HepG2 (cell line): ENCODE measurements around the gene TRPV4. TPM values are rescaled to one million over a fixed set of nuclear protein-coding genes. Genes with fewer than 3 reads are reported as not detected.

Experiments
- ATAC-seq: fragments of 200-7000 bp; cut with Tn5 transposase; 3 replicates; pipeline ENCODE4 v1.9.1; 2020; ENCODE audit warnings: mild to moderate bottlenecking, moderate library complexity
- BruUV-seq: library from RNA; stranded (reverse); fragments of 400-500 nt; replicated peaks from 2 replicates; lab custom pipeline; 2021; lab: Mats Ljungman, UMichigan
- CTCF ChIA-PET: fragments of 300-600 bp; formaldehyde crosslinking; extraction: SDS; loops from one replicate; lab custom pipeline; 2021; ENCODE audit warnings: low total read pairs, inconsistent platforms, low intra/inter-chr PET ratio; lab: Yijun Ruan, JAX
- POLR2A ChIA-PET: fragments of 350-600 bp; sonication (Branson Sonifier 250); formaldehyde crosslinking; loops from one replicate; lab custom pipeline; 2020; ENCODE audit warnings: antibody characterized with exemption, inconsistent platforms; lab: Yijun Ruan, JAX
- DNase-seq: peaks from one replicate; pipeline ENCODE4 v3.0.0-alpha.2; 2015; ENCODE audit warnings: low spot score
- FAIRE-seq: peaks from 3 replicates; lab custom pipeline; 2011; peaks lifted over from hg19 to GRCh38; lab: Jason Lieb, UNC
- H2AFZ ChIP-seq: one replicate; pipeline ENCODE4 v1.6.1; 2011; ENCODE audit warnings: low read length, inconsistent platforms
- H3K27ac ChIP-seq: fragments of 300-600 bp; 3 replicates; pipeline ENCODE4 v1.8.0; 2011; ENCODE audit warnings: mixed run types, mild to moderate bottlenecking, mixed read lengths, low read length, inconsistent platforms; ENCODE audit not compliant: insufficient read depth; ENCODE audit errors: extremely low read length
- H3K27me3 ChIP-seq, 2 experiments: fragments of 200-600 bp in 1 of 2; 2 replicates in 1 of 2; 3 replicates in 1 of 2; pipeline versions ENCODE4 v1.6.0 to v1.8.0; 2011; ENCODE audit warnings: low read length in 2 of 2, mild to moderate bottlenecking in 2 of 2, moderate library complexity in 2 of 2, inconsistent platforms in 1 of 2; ENCODE audit not compliant: insufficient read depth in 2 of 2, control insufficient read depth in 1 of 2
- H3K36me3 ChIP-seq, 2 experiments: fragments of 200-600 bp in 1 of 2; replicated peaks in 1 of 2; 2 replicates in 1 of 2; 3 replicates in 1 of 2; pipeline versions ENCODE4 v1.5.1 to v1.8.0; 2011; ENCODE audit warnings: low read length in 2 of 2, inconsistent platforms in 1 of 2; ENCODE audit not compliant: insufficient read depth in 2 of 2, control insufficient read depth in 1 of 2
- H3K4me1 ChIP-seq: 2 replicates; pipeline ENCODE4 v1.5.1; 2012; ENCODE audit warnings: low read length, inconsistent platforms; ENCODE audit not compliant: insufficient read depth
- H3K4me2 ChIP-seq: 2 replicates; pipeline ENCODE4 v1.6.0; 2011; ENCODE audit warnings: low read depth, low read length, inconsistent platforms
- H3K4me3 ChIP-seq, 3 experiments: fragments of 200-600 bp in 1 of 3; sonication (generic), shearing (Covaris generic) in 1 of 3; replicated peaks in 1 of 3; 2 replicates each; pipeline ENCODE4 v1.5.1; 2011 to 2016; ENCODE audit warnings: low read length in 3 of 3, inconsistent platforms in 2 of 3, low read depth in 2 of 3, mild to moderate bottlenecking in 2 of 3, control low read depth in 1 of 3, mixed read lengths in 1 of 3; ENCODE audit not compliant: insufficient read depth in 1 of 3
- H3K79me2 ChIP-seq: one replicate; pipeline ENCODE4 v1.6.1; 2011; ENCODE audit warnings: low read length, inconsistent platforms; ENCODE audit not compliant: insufficient read depth
- H3K9ac ChIP-seq: 2 replicates; pipeline ENCODE4 v1.6.0; 2011; ENCODE audit warnings: mild to moderate bottlenecking, low read depth, low read length, inconsistent platforms; ENCODE audit not compliant: insufficient read depth
- H3K9me3 ChIP-seq: 2 replicates; pipeline ENCODE4 v1.5.1; 2012; ENCODE audit warnings: mild to moderate bottlenecking, low read length
- H4K20me1 ChIP-seq: 2 replicates; pipeline ENCODE4 v1.6.0; 2011; ENCODE audit warnings: inconsistent platforms, mild to moderate bottlenecking, low read length, moderate library complexity; ENCODE audit not compliant: insufficient read depth
- ARID2 ChIP-seq: sonication (generic); formaldehyde crosslinking; IDR thresholded peaks from 2 replicates; pipeline ENCODE4 v1.8.1; 2022; ENCODE audit warnings: mild to moderate bottlenecking, missing genetic modification reagents, borderline replicate concordance
- CHD2 ChIP-seq: IDR thresholded peaks from 2 replicates; pipeline ENCODE4 v1.6.1; 2011; ENCODE audit warnings: low read depth, low read length, improper control_type of control experiment
- MAZ ChIP-seq, 2 experiments: sonication (generic) in 1 of 2; formaldehyde crosslinking in 1 of 2; IDR thresholded peaks; 2 replicates each; pipeline versions ENCODE4 v1.5.0 to v1.6.1; 2012 to 2020; ENCODE audit warnings: low read depth in 2 of 2, mild to moderate bottlenecking in 2 of 2, borderline replicate concordance in 1 of 2, improper control_type of control experiment in 1 of 2, low read length in 1 of 2, missing genetic modification reagents in 1 of 2, moderate library complexity in 1 of 2
- MED13 ChIP-seq: sonication (generic); formaldehyde crosslinking; IDR thresholded peaks from 2 replicates; pipeline ENCODE4 v1.5.0; 2020; ENCODE audit warnings: missing genetic modification reagents
- SRSF4 ChIP-seq: fragments of 200-400 bp; formaldehyde crosslinking; IDR thresholded peaks from one replicate; pipeline ENCODE4 v1.6.1; 2018; ENCODE audit warnings: mild to moderate bottlenecking, low read depth, low read length, moderate library complexity; ENCODE audit not compliant: poor library complexity, severe bottlenecking
- TMF1 ChIP-seq: sonication (generic); formaldehyde crosslinking; IDR thresholded peaks from 2 replicates; pipeline ENCODE4 v1.8.1; 2022; ENCODE audit warnings: low read depth, missing genetic modification reagents
- TOE1 ChIP-seq: sonication (generic); formaldehyde crosslinking; IDR thresholded peaks from 2 replicates; pipeline ENCODE4 v1.4.0; 2020; ENCODE audit warnings: mild to moderate bottlenecking, missing genetic modification reagents
- ZBTB21 ChIP-seq: sonication (generic); formaldehyde crosslinking; IDR thresholded peaks from 2 replicates; pipeline ENCODE4 v1.4.0; 2020; ENCODE audit warnings: missing genetic modification reagents
- ZNF121 ChIP-seq: sonication (generic); formaldehyde crosslinking; IDR thresholded peaks from 2 replicates; pipeline ENCODE4 v1.5.0; 2020; ENCODE audit warnings: mild to moderate bottlenecking, missing genetic modification reagents
- ZNF350 ChIP-seq: sonication (generic); formaldehyde crosslinking; IDR thresholded peaks from 2 replicates; pipeline ENCODE4 v1.4.0; 2020; ENCODE audit warnings: mild to moderate bottlenecking, low read depth, missing genetic modification reagents, borderline replicate concordance
- WGBS: methylation state at CpG from one replicate; pipeline ENCODE4 v1.1.6; 2017; ENCODE audit warnings: low lambda C conversion rate; 5-methylcytosine and 5-hydroxymethylcytosine counted together
- in situ Hi-C: cut with HindIII; loops from 2 replicates; pipeline ENCODE4 v1.10.0; 2017; ENCODE audit warnings: low pct_unique_long_range_greater_than_20kb; ENCODE audit not compliant: extremely low pct_ligation_motif_present
- intact Hi-C: fragments of 100-400 bp; cut with micrococcal nuclease; formaldehyde crosslinking; loops from one replicate; pipeline ENCODE4 v1.10.0; 2022; ENCODE audit not compliant: unreplicated experiment
- polyA plus RNA-seq, 8 experiments: library from polyadenylated mRNA; depleted of rRNA in 3 of 8; stranded (reverse) in 7 of 8; unstranded in 1 of 8; fragments of >200 nt; fragmentation: Illumina TruSeq in 4 of 8; extraction: Trizol in 4 of 8; gene quantifications; 2 replicates each; pipeline versions ENCODE4 v1.2.1 to v1.2.3, GENCODE V29; 2011 to 2016; ENCODE audit warnings: low read depth in 4 of 8, missing spikeins in 1 of 8, mixed read lengths in 1 of 8; ENCODE audit not compliant: insufficient read depth in 1 of 8
- total RNA-seq, 5 experiments: library from RNA; depleted of rRNA; stranded (reverse); fragments of >200 nt; fragmentation: Illumina TruSeq; extraction: Trizol; gene quantifications; 2 replicates each; pipeline ENCODE4 v1.2.3, GENCODE V29; 2016; ENCODE audit warnings: low read depth in 1 of 5

Gene TRPV4
- total and polyA plus RNA-seq, 2 of the 13 experiments (the other 11 are each of a cell fraction or from before 2014, with no cell fraction given) = 0.66 to 4.7 TPM

GRCh38 chr12:109844091-109844490 lies 10.9 kb upstream of the TRPV4 start:
- H3K79me2 ChIP-seq = no peaks in the 10 kb centered on the region
- peak; percentile 44 for DNase-seq
- no peak overlapping the region for H3K4me3 ChIP-seq
- no peak overlapping the region for H3K9ac ChIP-seq
- no peak for FAIRE-seq
- TF ChIP-seq CHD2 (no peak), ARID2 (CRISPR knock-in tag) (no peak), TOE1 (no peak), SRSF4 (no peak), ZBTB21 (CRISPR knock-in tag) (no peak), MAZ (IDR thresholded peaks at IDR 0.05; ENCODE audit: borderline replicate concordance, low read depth, low read length) (no peak), MAZ (CRISPR knock-in tag; IDR thresholded peaks at IDR 0.05; ENCODE audit: low read depth) (no peak), TMF1 (CRISPR knock-in tag) (no peak), ZNF121 (no peak), ZNF350 (CRISPR knock-in tag) (no peak), MED13 (CRISPR knock-in tag) (no peak)
- TF ChIP-seq, all 625 proteins: peak for 0
- ChIA-PET POLR2A (no interaction called here), CTCF (interaction anchor here (3.1 kb wide), 1 partner anchor 40 kb away, joined by 61 read pairs; no protein-coding TSS in a partner anchor)
- intact Hi-C loops = no loop called here
- no peaks in the 10 kb centered on the region for H4K20me1 ChIP-seq
- H3K27ac ChIP-seq = no peak overlapping the region
- in situ Hi-C loops = loop anchor here (5.0 kb wide), 1 partner anchor 42 kb away; no protein-coding TSS in a partner anchor
- no peak for ATAC-seq
- 13% methylated on average over 5 of the region's 5 CpGs for WGBS
- H3K4me1 ChIP-seq = peaks cover 54% of the 10 kb centered on the region
- peak overlapping the region; percentile 44 for H3K4me2 ChIP-seq
- H2AFZ ChIP-seq = peak overlapping the region; percentile 68
- H3K9me3 ChIP-seq = no peaks in the 10 kb centered on the region
- no peaks in the 10 kb centered on the region for H3K27me3 ChIP-seq
- BruUV-seq = no TSS peak
- H3K36me3 ChIP-seq = no peaks in the 10 kb centered on the region
